ENCODE measurements around the gene NTRK1.

The NTRK1 gene

DNA sequence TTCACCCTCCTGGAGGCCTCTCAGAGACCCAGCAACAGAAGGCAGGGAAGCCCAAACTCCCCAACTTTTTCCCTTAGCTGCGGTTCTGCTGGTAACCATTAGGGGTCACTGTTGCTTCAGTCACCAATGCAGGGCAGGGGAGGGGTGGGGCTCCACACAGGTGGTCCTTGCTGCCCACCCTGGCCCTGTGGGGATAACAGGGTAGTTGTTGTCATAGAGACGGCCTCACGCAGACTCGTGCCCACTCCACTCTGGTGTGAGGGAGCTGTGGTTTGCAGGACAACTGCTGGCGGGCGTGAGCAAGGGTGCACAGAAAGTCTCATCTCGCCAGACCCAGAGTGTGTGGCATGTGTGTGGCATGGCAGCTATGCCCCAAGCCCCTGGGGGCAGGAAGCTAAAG, 21.7 kb upstream of the NTRK1 start:
- no peak for DNase-seq (ENCODE audit: low spot score)

DNA sequence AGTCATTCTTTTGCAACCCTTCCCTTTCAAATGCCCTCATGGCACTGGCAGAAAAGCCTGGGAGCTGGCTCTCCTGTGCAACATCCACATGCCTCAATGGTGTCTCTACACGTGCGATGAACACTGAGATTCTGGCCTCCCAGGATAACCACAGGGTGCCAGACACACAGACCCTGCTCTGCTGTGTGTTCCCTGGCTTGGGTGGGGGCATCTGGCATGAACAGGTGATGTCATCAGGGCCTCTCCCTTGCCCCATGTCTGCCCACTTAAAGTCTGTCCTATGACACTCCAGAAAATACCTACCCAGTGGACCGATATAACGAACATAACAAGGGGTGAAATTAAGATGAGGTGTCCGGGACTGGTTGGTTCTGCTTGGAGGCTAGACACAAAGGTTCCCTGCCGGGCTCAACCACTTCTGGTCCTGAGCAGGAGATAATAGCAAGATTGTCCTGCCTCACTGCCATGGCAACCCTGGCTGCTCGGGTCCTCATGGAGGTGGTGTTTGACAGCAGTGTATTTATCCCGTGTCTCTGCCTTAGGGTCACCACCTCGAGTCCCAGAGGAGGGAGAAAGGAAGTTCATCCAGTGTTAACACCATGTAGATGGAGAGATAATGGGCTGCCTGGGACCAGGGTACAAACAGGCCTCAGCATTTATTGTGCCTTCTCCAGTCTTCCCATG, 21.1 kb upstream of the NTRK1 start:
- DNase-seq (ENCODE audit: low spot score) = no peak

DNA sequence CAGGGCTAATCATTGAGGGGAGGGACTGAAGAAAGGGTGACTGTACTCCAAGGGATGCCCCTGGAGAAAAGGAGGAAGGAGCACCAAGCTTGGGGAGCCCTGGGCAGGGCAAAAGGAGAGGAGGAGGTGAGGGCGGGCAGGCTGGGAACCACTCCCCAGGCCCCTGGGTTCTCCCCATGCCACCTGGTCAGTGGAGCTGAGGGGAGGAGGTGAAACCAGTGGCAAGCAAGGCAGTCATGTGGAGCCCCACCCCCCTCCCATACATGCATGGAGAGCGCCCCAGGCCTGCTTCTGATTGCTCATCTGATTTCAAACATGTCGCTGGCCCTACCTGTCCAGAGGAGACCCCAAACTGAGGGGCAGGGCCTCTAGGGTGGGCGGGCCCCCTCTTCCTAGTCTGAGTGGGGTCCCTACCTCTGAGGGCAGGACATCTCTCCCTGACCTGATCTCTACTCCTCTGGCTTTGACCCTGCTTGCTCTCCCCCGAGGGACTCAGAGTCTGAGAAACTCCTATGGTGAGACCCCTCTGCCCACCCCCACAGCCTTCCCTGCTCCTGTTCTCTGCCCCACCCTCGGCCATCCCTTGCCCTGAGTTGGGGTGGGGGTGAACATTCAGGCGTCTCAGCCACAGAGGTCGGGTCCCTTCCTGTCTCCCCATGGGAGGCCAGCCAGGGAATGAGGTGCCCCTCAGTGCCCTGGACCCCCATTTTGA, 20.3 kb upstream of the NTRK1 start:
- DNase-seq (ENCODE audit: low spot score) = no peak

DNA sequence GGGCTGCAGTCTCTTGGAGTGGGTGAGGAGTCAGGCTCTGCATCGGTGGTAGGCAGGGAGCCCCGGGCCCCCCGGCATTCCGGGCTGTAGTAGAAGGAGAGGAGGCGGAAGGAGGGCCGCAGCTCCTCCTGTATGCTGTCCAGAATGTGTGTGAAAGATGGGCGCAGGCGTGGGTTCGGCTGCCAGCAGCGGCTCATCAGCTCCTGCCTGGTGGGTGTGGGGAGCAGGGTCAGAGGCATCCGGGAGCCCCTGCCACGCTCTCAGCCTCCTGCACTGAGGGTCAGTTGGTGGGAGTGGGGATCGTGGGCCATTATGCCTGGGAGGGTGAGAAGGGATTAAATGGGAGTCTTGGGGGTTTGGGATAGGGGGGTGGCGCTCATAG, 19.8 kb upstream of the NTRK1 start:
- no peak for DNase-seq (ENCODE audit: low spot score)

DNA sequence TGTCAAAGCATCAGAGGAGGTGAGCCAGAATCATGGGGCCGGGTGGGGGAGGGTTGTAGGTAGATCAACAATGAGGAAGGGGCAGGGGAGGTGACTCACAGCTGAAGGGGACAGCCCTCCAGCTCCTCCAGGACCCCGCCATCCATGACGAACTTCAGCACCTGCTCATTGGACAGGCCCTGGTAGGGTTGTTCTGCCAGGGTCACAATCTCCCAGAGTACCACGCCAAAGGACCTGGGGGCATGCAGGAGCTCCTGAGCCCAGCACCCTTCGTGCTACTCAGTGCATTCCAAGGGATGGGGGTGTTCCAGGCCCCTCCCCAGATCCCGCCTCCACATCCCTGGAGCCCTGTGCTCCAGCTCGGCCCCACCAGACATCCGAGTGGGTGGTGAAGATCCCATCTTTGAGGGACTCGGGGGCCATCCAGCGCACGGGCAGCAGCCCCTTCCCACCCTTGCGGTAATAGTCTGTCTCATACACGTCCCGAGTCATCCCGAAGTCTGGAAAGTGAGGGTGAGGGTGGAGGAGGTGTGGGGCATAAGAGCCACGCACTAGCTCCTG, 19.3 kb upstream of the NTRK1 start:
- DNase-seq (ENCODE audit: low spot score) = no peak

DNA sequence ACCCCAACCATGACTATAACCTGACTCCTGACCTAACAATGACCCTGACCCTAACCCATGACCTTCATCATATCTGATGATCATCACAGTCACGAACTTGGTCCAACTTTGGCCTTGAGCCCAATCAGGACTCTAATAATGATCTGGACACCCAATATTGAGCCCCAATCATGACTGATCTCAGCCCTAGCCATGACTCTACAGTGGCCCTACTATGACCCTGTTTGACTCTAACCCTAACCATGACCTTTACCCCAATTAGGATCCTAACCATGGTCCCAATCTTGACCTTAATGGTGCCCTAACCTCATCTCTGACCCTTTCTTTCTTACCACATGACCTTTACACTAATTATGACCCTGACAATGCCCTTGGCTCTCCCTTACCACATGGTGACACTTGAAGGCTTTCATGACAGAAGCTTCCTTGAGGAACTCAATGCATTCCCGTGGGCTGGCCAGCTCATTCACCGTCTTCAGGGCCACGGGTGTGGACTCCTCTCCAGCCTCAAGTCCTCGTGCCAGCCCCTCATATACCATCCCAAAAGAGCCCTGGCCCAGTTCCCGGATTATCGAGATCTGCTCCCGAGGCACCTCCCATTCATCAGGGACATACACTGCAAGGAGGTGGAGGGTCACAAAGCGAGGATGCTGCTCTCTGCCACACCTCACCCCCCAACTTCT, 17.9 kb upstream of the NTRK1 start:
- no peak for DNase-seq (ENCODE audit: low spot score)

DNA sequence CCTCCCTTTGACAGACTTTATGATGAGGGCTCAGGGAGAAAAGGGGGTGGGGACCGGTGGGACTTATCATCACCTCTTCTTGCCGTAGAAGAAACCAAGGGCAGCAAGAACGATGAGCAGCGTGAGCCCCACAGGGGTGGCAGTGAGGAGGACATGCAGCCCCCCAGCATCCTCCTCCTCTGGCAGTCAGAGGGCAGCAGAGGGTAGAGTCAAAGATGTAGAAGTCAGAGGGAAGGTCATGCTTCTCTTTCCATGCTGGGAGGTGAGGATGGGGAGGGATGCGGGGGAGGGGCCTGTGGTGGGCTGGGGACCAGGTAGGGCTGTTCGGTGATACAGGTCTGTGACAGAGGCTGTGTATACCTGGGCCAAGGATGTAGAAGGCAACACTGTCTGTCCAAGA, 16.6 kb upstream of the NTRK1 start:
- DNase-seq (ENCODE audit: low spot score) = no peak

DNA sequence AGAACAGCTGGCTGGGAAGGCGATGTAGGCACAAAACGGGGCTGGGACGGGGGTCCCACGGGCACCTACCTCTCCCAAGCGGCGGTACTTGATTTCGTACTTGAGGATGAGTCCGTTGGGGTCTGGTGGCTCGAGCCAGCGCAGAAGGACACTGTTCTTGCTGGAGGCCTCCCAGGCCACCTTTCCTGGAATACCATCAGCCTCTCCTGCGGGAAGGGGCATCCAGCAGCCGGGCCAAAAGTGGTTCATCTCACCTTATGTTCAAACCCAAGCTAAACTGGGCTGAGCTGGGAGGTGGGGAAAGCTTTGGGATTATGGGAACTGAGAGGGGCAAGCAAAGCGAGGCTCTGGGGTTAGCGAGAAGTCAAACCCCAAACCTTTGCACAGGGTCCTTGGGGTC, 16.0 kb upstream of the NTRK1 start:
- no peak for DNase-seq (ENCODE audit: low spot score)

DNA sequence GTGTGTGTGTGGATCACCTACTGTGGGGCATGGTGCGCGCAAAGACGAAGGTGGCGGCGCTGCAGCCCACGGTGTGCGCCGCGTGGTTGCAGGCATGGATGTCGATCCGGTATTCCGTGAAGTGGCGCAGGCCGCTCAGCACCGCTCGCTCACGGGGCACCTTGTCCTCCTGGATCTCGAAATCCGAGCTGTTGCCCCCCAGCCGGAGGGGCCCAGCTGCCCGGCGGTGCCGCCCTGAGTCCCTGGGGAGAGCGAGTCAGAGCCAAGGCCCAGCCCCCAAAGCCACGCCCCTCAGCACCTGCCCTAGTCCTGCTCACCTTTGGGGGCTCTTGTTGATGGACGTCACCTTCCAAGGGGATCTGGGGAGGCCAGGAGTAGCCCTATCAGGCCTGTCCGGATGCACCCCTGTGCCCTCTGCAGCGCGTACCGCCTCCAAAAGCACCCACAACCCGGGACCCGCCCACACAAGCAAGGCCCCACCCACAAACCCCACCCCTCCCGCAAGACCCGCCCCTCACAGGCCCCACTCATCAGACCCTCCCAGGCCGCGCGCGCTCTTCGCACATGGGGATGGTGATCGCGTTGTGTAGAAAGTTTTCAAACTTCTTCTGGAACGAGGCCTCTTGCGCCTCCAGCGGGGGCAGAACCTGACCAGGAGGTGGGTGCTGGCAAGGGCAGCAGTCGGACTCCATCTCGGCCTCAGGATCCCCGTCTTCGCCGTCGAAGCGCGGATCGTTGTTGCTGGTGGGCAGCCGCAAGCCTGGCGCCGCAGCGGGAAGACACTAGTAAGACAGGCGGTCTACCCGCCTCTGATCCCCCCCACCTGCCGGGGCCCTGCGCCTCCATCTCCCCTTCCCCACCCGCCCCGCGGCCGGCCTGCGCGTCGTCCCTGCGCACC, 15.4 kb upstream of the NTRK1 start:
- DNase-seq (ENCODE audit: low spot score) = no peak

DNA sequence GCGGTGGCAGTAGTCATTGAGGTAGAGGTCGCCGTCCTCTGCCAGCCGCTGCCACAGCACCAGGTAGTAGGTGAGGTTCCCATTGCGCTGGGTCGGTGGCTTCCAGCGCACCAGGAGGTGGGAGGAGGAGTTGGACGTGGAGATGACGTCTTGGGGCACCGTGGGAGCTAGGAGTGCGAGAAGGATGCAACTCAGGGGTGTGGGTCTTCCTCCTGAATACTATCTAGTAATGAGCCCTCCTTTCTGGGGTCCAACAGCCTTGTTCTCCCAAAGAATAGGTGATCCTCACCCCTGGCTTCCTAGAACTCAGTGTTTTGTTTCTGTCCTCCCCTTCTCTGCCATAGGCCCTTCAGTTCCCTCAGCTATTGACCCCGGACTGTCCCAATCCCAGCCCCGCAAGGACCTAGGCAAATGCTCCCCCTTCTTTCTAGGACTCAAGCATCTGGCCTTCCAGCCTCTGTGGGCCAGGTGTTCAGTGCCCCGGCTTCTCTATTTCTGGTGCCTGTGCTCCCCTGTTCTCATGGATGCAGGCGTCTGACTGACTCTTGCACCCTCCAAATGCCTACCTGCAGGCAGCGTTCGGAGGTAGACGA, 14.6 kb upstream of the NTRK1 start:
- DNase-seq (ENCODE audit: low spot score) = no peak

DNA sequence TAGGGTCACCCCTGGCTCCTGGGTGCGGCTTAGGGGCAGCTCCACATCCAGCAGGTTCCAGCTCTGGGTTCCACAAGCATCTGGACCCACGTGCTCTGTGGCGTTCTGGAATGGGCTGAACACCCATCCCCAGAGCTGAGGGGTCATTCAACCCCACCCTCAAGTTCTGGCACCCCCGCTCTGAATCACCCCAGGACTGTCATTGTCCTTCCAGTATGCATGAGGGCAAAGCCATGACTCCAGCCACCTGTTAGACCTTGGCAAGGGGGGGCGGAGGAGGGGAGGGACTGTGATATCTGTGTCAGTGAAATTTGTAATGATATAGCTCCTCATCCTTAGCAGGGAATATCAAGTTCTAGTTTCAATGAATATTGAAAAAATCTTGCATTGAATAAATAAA, 14.0 kb upstream of the NTRK1 start:
- no peak for DNase-seq (ENCODE audit: low spot score)

DNA sequence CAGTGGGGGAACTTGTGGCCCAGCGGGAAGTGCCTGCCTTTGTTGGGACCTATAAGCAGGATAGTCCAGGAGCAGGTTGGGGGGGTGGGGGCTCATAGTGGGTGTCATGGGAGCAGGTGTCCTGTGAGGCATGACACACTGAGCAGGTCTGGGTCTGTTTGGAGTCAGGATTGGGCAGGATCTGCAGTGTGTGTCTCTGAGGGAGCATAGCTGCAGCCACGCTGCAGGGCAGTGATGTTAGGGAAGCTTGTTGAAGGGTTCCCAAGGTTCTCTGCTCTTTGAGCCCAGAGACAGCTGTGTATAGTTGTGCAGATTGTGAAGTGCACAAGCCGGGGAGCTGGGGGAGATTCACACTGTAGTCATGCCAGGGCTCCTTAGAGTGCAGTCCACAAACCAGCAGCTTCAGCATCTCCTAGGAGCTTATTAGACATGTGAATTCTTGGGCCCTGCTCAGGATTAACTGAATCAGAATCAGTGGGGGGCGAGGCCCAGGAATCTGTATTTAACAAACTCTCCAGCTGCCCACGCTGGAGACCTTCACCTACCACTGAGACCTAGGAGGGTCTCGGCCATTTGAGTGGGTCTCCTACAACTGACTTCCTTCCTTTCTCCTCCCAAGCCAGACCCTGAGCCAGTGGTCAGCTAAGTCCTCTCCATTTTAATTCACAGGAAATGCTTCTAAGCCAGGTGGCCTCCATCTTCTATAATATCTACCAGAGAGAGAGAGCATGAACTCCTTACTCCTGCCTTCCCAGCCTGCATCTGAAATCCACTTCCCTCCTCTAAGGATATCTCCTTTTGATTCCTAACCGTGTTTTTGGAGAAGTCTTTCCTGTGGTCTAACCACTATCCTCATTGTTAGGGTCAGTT, 12.8 kb upstream of the NTRK1 start:
- DNase-seq (ENCODE audit: low spot score) = no peak

DNA sequence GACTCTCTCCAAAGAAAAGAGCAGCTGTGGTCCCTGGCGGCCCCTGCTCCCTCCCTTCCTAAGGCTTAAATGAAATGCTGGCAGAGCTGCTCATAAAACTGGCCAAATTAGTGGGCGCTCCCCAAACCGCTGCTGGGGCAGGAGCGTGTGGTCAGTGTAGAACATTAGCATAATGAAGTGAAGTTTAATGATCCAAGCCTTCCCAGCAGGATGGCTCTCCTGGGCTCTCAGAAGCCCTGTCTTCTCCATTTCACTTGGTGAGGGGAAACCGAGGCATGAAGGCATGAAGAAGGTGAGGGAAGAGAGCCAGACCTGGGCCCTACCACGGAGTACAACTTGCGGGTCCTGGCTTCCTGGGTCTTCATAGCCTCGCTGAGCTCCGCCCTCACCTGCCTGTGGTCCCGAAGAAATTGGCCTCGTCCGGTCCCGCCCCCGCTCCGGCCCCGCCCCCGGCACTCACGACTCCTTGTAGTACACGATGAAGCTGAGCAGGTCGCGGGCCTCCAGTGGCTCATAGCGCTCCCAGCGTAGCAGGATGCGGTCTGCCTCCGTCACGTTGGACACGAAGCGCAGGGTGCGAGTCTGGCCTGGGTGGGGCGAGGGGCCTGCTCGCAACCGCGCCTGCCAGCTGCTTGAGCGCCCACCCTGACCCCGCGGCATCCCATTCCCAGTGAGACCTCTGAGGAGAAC, 12.1 kb upstream of the NTRK1 start:
- DNase-seq (ENCODE audit: low spot score) = no peak

DNA sequence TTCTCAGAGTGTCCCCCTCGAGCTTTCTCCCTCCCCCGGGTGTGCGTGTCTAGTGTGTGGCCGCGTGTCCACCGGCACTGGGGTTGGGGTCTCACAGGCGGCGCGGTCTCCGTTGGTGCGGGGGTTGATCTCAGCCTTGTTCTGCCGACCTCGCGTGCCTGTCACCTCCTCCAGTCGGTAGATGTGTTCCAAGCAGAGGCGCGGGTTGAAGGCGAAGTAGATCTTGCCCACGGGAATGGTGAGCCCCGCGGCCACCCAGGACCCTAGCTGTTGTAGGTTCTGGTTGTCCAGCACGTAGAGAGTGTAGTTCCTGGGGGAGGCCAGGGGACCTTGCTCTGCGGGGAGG, 11.5 kb upstream of the NTRK1 start:
- DNase-seq (ENCODE audit: low spot score) = no peak

DNA sequence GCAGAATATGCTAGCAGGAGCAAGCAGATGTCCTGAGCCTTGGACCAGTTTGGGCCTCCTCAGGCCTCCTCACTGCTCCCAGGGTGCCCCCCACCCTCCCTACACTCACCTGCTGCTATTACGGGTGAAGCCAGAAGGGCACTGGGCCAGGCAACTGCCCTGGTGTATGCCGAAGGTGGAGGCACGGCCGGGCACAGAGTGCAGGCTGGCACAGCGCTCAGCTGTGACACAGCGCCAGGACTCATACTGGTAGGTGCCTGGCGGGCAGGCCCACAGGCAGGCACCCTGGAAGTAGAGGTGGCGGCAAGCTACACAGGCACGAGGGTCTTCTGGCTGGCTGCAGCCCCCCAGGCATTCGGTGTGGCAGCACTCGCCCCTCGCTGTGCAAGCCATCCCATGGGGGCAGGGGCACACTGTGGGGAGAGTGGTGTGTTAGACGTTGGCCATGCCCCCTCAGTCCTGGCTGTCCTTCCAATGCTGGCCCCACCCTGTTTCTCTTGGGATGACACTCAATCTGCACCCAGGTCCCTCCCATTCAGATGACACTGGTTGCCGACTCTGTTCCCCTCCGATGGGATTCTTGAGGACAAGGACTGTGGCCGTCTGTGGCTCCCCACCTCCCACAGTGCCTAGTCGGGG, 8.8 kb upstream of the NTRK1 start:
- DNase-seq (ENCODE audit: low spot score) = no peak

DNA sequence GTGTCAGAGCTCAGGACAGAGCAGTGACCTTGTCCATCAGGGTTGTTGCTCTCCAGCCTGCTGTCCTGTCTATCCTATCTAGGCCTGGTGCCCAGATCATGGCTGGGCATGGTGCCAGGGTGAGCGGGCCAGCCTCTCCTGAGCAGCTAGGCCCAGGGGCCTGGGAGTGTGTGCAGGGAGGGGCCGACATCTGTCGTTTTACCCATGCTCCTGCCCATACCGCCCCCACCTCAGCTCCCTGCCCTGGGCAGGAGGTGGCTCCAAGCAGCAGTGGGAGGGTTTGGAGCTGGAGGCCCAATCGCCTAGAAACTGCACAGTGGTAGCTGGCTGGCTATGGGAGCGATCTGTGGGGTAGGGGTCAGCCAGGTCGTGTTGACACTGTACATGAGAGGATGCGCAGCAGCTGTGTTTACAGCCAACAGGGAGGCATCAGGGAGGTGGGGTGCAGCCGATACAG, 8.2 kb upstream of the NTRK1 start:
- DNase-seq (ENCODE audit: low spot score) = peak; percentile 60

DNA sequence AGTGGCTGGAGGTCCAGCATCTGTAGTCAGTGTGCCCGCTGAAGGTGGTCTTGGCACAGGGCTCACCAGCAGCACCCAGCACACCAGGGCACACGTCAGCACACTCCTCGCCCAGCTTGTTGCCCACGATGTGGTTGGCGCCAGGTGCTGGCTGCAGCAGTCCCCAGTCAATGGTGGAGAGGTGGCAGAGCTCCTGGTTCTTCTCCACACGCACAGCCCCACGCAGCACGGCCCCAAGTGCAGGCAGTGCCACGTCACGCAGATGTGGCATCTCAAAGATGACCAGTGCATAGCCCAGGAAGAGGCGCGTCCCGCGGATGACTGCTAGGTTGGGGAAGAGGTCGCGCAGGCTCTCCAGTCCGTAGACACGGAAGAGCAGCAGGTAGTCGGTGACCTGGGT, 6.9 kb upstream of the NTRK1 start:
- DNase-seq (ENCODE audit: low spot score) = no peak

DNA sequence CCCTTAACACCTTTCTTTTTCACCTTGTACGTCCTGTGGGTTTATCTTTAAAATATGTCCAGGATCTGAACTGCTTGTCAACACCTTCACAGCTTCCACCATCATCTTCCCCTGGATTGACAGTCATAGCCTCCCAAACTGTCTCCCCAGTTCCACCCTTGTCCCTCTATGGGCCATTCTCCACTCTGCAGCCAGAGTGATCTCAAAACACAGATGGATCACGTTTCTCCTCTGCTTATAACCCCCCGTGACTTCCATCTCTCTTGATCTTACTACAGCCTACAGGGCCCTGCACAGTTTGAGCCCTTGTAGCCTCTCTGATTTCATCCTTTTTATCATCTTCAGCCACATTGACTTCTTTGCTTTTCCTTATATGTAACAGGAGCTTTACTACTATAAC, 6.0 kb upstream of the NTRK1 start:
- DNase-seq (ENCODE audit: low spot score) = no peak

DNA sequence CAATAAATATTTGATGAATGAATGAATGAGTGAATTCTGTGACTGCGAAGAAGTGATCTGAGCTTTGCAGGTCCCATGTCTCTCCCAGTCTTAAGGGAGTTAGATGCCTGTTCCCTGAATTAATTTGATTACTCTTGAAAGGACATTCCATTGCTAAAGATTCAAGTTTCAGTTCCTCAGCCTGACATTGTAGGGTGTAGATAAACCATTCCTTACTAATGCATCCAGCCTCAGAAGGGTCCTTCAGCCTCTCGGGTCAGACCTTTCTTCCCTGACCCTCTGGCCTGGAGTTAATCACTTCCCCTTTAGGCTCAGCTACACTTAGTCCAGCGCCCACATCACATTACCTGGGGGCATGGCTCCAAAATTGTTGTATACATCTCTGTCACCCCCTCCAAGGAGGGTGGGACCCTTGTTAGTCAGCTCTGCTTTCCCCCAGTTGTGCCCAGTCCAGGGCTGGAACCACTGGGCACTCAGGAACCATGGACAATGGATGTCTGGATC, 4.3 kb upstream of the NTRK1 start:
- no peak for DNase-seq (ENCODE audit: low spot score)

All from pons (tissue), 1 donor.